H54 (cell line): ENCODE results near the gene CACNA1C.
"Not testable (repeated sequence)": the region's sequence is repeated elsewhere in the genome, so short reads cannot be mapped to it uniquely, and the experiment has no call there.

Source experiments
- DNase-seq: peaks from one replicate; pipeline ENCODE4 v3.0.0; 2011; ENCODE audit warnings: low spot score, mixed read lengths; ENCODE audit not compliant: insufficient read length
- FAIRE-seq: peaks from 3 replicates; lab custom pipeline; 2011; peaks lifted over from hg19 to GRCh38; lab: Jason Lieb, UNC
- POLR2A ChIP-seq: IDR thresholded peaks from 2 replicates; pipeline ENCODE4 v1.6.1; 2011; ENCODE audit warnings: low read depth, mild to moderate bottlenecking, low read length

CACNA1C gene

GRCh38 chr12:2672863-2673262 is 620.1 kb downstream of the CACNA1C start:
- FAIRE-seq (no peak), DNase-seq (no peak)
- no peak for TF ChIP-seq POLR2A

DNA sequence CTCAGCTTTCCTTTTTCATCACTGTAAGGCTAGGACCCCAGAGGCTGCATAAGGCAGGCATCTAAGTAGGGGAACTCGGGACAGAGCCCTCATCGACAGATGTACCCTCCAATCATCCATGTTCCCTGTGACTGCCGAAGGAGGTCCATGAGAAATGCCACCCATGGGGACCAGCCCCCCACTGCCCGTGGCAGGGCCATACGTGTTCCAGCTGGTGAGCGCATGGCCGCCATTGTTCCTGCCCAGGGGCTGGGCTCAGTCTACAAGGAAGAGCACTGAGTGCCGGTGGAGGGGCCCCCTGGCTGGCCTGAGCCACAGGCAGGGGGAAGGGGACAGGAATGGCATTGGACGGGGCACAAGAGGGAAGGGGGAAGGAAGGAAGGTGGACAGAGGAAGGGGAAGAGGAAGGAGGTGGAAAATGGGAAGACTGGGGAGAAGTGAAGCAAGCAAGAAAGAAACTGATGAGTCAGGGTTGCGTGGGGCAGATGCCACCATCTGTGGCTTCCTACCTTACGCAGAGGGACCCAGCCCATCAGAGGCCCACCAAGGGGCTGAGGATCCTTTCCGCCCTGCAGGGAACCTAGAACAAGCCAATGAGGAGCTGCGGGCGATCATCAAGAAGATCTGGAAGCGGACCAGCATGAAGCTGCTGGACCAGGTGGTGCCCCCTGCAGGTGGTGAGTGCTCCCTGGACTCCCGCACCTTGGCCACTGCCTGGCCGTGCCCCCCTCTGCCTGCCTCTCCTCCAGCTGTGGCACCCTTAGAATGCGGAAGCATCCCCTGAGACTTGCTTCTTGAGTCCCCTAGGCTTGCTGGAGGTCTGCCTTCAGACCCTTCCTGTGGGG is 621.4 kb downstream of the CACNA1C start:
- DNase-seq (no peak), FAIRE-seq (no peak)
- no peak for TF ChIP-seq POLR2A

DNA sequence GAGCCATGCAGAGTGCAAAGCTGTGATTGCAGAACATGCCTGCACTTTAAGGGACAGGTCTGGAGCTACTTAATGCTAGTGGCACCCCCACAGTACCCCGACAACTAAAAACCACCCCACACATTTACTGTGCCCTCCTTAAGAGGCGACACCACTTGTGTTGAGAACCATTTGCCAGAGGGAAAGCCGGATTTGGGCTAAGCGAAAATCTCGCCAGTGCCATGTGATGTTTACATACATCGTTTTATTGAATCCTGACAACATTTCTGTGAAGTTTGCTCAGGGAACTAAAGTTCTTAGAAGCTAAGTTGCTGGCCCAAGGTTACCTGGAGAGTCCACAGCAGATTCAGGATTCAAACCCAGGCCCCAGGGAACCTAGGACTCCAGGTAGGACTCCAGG is 623.0 kb downstream of the CACNA1C start:
- FAIRE-seq (no peak), DNase-seq (no peak)
- TF ChIP-seq POLR2A, result no peak

- no peak for TF ChIP-seq POLR2A
- no peak for FAIRE-seq
- no peak for DNase-seq
Observed at GRCh38 chr12:2677142-2677880, 624.5 kb downstream of the CACNA1C start.

DNA sequence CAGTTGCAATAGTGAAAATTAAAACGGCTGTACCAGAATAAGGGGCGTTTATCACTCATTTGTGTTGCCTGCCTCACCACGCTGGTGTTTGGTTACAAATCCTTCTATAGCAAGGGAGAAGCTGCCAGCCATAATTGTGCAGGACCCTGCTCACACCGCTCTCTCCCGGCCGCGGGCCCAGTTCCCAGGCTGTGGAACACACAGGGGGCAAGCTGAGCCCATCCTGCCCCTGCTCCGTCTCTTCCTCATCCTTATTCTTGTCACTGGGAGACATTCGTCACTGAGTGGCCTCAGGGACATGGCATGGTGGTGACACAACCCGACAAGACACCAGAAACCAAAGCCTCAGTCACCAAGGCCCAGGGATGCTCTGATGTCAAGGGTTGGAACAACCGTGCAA is 625.6 kb downstream of the CACNA1C start:
- no peak for TF ChIP-seq POLR2A
- DNase-seq, result no peak
- FAIRE-seq, result no peak

- no peak for DNase-seq
- no peak for TF ChIP-seq POLR2A
- FAIRE-seq, result no peak
Observed at GRCh38 chr12:2679068-2679815, 626.5 kb downstream of the CACNA1C start.

DNA sequence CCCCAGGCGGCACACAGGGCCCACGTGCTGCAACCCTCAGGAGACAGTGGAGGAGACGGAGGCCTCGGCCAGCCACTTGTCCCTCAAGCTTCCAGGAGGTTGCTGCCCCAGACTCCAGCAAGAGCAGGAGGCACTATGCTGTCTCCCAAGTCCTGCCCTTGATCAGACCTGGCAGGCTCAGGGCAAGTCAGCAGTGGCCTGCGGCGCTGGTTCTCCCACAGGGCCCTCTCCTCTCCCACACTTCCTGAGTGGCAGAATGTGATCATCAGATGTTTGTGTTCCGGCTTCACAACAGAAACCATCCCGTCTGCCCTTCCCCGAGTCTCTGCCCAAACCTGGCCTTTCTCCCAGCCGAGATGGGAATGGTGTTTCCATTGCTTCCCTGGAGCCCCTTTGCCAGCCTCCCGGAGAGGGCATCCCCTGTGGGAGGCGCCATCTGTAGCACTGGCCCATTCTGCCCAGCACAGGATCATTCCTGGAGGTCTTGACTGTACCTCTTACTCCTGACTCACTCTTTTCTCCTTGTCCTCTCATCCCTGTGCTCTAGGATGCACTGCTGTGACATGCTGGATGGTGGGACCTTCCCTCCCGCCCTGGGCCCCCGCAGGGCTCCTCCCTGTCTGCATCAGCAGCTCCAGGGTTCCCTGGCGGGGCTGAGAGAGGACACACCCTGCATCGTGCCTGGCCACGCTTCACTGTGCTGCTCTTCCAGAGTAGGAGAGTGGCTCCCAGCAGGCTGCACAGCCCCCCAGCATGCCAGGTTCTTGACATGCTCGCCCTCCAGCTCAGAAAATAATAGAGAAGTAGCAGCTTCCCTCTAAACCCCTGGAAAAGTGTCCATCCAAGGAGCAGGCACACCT is 627.3 kb downstream of the CACNA1C start:
- no peak for FAIRE-seq
- no peak for TF ChIP-seq POLR2A
- DNase-seq, result no peak

- no peak for TF ChIP-seq POLR2A
- no peak for DNase-seq
- FAIRE-seq, result no peak
Observed at GRCh38 chr12:2680676-2681039, 627.9 kb downstream of the CACNA1C start.

- no peak for TF ChIP-seq POLR2A
- DNase-seq, result no peak
- FAIRE-seq, result no peak
Observed at GRCh38 chr12:2681450-2682205, 628.8 kb downstream of the CACNA1C start.

DNA sequence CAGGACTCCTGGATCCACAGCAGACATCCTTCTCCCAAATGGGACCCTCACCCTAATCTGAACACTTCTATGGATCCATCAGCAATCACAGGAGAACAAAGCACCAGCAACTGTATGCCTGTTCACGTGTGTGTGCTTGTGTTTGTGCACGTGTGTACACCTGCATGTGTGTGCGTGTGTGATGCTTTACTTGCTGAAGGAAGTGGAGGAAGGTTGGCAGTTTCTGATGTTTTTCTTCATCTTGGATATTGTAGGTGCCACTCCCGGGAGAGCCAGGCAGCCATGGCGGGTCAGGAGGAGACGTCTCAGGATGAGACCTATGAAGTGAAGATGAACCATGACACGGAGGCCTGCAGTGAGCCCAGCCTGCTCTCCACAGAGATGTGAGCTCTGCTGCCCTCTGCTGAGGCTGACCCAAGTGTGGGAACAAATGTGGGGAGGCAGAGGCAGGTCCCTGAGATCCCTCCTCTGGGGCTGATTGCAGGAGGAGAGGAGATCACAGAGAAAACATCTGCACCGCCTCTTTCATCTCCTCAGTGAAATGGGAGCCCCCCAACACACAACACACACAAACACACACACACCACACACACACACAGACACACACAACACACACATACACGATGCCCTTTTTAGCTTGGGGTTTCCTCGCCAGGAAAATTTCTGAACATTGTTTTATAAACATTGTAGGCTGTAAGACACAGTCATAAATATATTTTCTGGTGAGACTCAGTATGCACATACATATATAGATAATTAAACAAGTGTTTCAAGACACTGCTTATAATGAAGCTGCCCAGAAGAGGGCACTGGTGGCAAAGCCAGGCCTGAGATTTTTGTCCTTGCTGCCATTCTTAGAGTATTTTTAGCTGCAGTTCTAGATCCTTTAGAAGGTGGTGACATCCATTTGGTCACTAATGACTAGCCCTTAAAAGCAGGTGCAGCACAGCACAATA is 629.8 kb downstream of the CACNA1C start:
- no peak for FAIRE-seq

GRCh38 chr12:2683283-2684025 is 630.7 kb downstream of the CACNA1C start:
- FAIRE-seq, result no peak
- DNase-seq, result no peak
- no peak for TF ChIP-seq POLR2A

More for the DNA sequence above, 629.8 kb downstream of the CACNA1C start:
- DNase-seq, result no peak
- no peak for TF ChIP-seq POLR2A

DNA sequence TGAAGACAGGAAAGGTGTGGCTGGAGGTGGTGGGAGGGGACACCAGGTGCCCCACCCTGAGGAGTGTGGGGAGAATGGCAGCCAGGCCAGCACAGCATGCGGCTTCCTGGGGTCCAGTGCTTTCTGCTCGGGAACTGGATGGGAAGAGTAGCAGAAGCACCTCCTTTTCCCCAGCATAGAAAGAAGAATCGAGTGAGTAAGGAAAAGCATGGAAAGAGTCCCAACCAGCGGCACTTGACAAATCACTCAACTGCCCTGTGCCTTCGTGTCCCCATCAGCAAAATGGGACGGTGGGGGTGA is 631.2 kb downstream of the CACNA1C start:
- FAIRE-seq, DNase-seq: not testable (repeated sequence)

- not testable (repeated sequence) for FAIRE-seq, DNase-seq
Observed at GRCh38 chr12:2685620-2686279, 633.0 kb downstream of the CACNA1C start.
